HCT116 (cell line): ENCODE measurements around the gene MTREX. TPM values are rescaled to one million over a fixed set of nuclear protein-coding genes. Genes with fewer than 3 reads are reported as not detected.

Experiments
- ATAC-seq: fragments of 200-7000 bp; cut with Tn5 transposase; 2 replicates; pipeline ENCODE4 v1.9.1; 2020; ENCODE audit warnings: mild to moderate bottlenecking, moderate library complexity
- BruUV-seq: library from RNA; stranded (reverse); fragments of 400-500 nt; replicated peaks from 2 replicates; lab custom pipeline; 2021; lab: Mats Ljungman, UMichigan
- CTCF ChIA-PET: fragments of 300-600 bp; sonication (Branson Sonifier 250); formaldehyde crosslinking; loops from one replicate; lab custom pipeline; 2021; ENCODE audit warnings: antibody characterized with exemption; lab: Charles Lee
- POLR2A ChIA-PET: fragments of 300-600, 350-600 bp; sonication (Branson Sonifier 250); formaldehyde crosslinking; loops from one replicate; lab custom pipeline; 2021; ENCODE audit warnings: antibody characterized with exemption; lab: Charles Lee
- RAD21 ChIA-PET, 2 experiments: fragments of 300-600 bp; sonication (Branson Sonifier 250); formaldehyde crosslinking; loops; one replicate each; lab custom pipeline; 2023; ENCODE audit warnings: low total read pairs in 2 of 2; ENCODE audit not compliant: uncharacterized antibody in 2 of 2, unreplicated experiment in 2 of 2, low non-redundant PET in 1 of 2; lab: Charles Lee
- DNase-seq: peaks from one replicate; pipeline ENCODE4 v3.0.0-alpha.2; 2010; ENCODE audit warnings: low read depth, low spot score
- H2AFZ ChIP-seq: fragments of 200-600 bp; shearing (Covaris generic), sonication (generic); 2 replicates; pipeline ENCODE4 v1.6.1; 2017; ENCODE audit warnings: low read depth, mixed run types, mixed read lengths, antibody characterized with exemption, low read length; ENCODE audit not compliant: poor library complexity, severe bottlenecking
- H3K27ac ChIP-seq: 2 replicates; pipeline ENCODE4 v1.5.1; 2012; ENCODE audit warnings: low read depth, low read length
- H3K27me3 ChIP-seq: fragments of 200-600 bp; sonication (generic); 2 replicates; pipeline ENCODE4 v1.6.1; 2016; ENCODE audit warnings: mixed run types, low read length, mixed read lengths; ENCODE audit not compliant: insufficient read depth
- H3K36me3 ChIP-seq, 2 experiments: fragments of 200-500 bp in 1 of 2; fragments of 200-600 bp in 1 of 2; sonication (Bioruptor generic) in 1 of 2; sonication (generic) in 1 of 2; 2 replicates each; pipeline versions ENCODE4 v1.5.1 to v1.6.1; 2014 to 2016; ENCODE audit warnings: low read length in 2 of 2, inconsistent platforms in 1 of 2, mixed read lengths in 1 of 2, mixed run types in 1 of 2; ENCODE audit not compliant: insufficient read depth in 2 of 2, control insufficient read depth in 1 of 2
- H3K4me1 ChIP-seq, 2 experiments: fragments of 200-600 bp in 1 of 2; sonication (generic) in 1 of 2; 2 replicates each; pipeline versions ENCODE4 v1.5.1 to v1.6.1; 2012 to 2017; ENCODE audit warnings: low read length in 2 of 2, inconsistent platforms in 1 of 2, mild to moderate bottlenecking in 1 of 2, mixed read lengths in 1 of 2, mixed run types in 1 of 2, moderate library complexity in 1 of 2; ENCODE audit not compliant: insufficient read depth in 2 of 2, control insufficient read depth in 1 of 2
- H3K4me2 ChIP-seq: fragments of 200-600 bp; sonication (generic); 2 replicates; pipeline ENCODE4 v1.6.1; 2017; ENCODE audit warnings: mixed run types, low read length, mixed read lengths
- H3K4me3 ChIP-seq, 2 experiments: fragments of 200-600 bp in 1 of 2; sonication (generic) in 1 of 2; replicated peaks in 1 of 2; 2 replicates each; pipeline ENCODE4 v1.5.1; 2011 to 2016; ENCODE audit warnings: low read length in 2 of 2, control low read depth in 1 of 2, low read depth in 1 of 2, mild to moderate bottlenecking in 1 of 2, mixed read lengths in 1 of 2, mixed run types in 1 of 2
- H3K79me2 ChIP-seq: fragments of 200-600 bp; sonication (generic); 2 replicates; pipeline ENCODE4 v1.6.1; 2017; ENCODE audit warnings: mild to moderate bottlenecking, mixed run types, low read length, moderate library complexity, mixed read lengths; ENCODE audit not compliant: insufficient read depth
- H3K9ac ChIP-seq: fragments of 200-600 bp; sonication (generic); 2 replicates; pipeline ENCODE4 v1.6.1; 2016; ENCODE audit warnings: low read length, mixed read lengths
- H3K9me2 ChIP-seq: fragments of 200-600 bp; sonication (generic), shearing (Covaris generic); 2 replicates; pipeline ENCODE4 v1.6.1; 2017; ENCODE audit warnings: mixed run types, mild to moderate bottlenecking, moderate library complexity; ENCODE audit not compliant: insufficient read depth
- H3K9me3 ChIP-seq, 2 experiments: fragments of 200-500 bp in 1 of 2; fragments of 200-600 bp in 1 of 2; sonication (Bioruptor generic) in 1 of 2; sonication (generic) in 1 of 2; 2 replicates each; pipeline ENCODE4 v1.6.1; 2014 to 2017; ENCODE audit warnings: low read length in 2 of 2, mixed read lengths in 2 of 2, inconsistent platforms in 1 of 2, low read depth in 1 of 2, mild to moderate bottlenecking in 1 of 2, mixed run types in 1 of 2, moderate library complexity in 1 of 2; ENCODE audit not compliant: control insufficient read depth in 1 of 2, insufficient read depth in 1 of 2
- H4K20me1 ChIP-seq: fragments of 200-600 bp; sonication (generic), shearing (Covaris generic); 2 replicates; pipeline ENCODE4 v1.6.1; 2017; ENCODE audit warnings: mixed run types, mild to moderate bottlenecking, moderate library complexity; ENCODE audit not compliant: insufficient read depth
- CEBPB ChIP-seq: IDR thresholded peaks from 2 replicates; pipeline ENCODE4 v1.6.1; 2012; ENCODE audit warnings: low read depth
- EGR1 ChIP-seq: IDR thresholded peaks from 2 replicates; pipeline ENCODE4 v1.6.1; 2012; ENCODE audit warnings: low read depth
- ELF1 ChIP-seq: IDR thresholded peaks from 2 replicates; pipeline ENCODE4 v1.6.1; 2012; ENCODE audit warnings: low read depth, borderline replicate concordance
- EZH2 ChIP-seq: fragments of 200-600 bp; sonication (generic); IDR thresholded peaks from 2 replicates; pipeline ENCODE4 v1.6.1; 2017; ENCODE audit warnings: antibody characterized with exemption, mixed run types
- FOSL1 ChIP-seq: IDR thresholded peaks from 2 replicates; pipeline ENCODE4 v1.6.1; 2012; ENCODE audit warnings: low read depth
- JUND ChIP-seq: IDR thresholded peaks from 2 replicates; pipeline ENCODE4 v1.6.1; 2012
- MAX ChIP-seq: IDR thresholded peaks from 2 replicates; pipeline ENCODE4 v1.6.1; 2012
- POLR2AphosphoS5 ChIP-seq: IDR thresholded peaks from 2 replicates; pipeline ENCODE4 v1.6.1; 2011; ENCODE audit warnings: mild to moderate bottlenecking, low read depth, low read length, moderate library complexity
- SIN3A ChIP-seq: IDR thresholded peaks from 2 replicates; pipeline ENCODE4 v1.6.1; 2012; ENCODE audit warnings: low read depth
- SP1 ChIP-seq: IDR thresholded peaks from 2 replicates; pipeline ENCODE4 v1.6.1; 2012; ENCODE audit warnings: low read depth
- TCF7L2 ChIP-seq: IDR thresholded peaks from 2 replicates; pipeline ENCODE4 v1.7.0; 2011; ENCODE audit warnings: borderline replicate concordance, inconsistent platforms; ENCODE audit not compliant: insufficient read depth, insufficient read length; ENCODE audit errors: extremely low read depth
- ZBTB33 ChIP-seq: IDR thresholded peaks from 2 replicates; pipeline ENCODE4 v1.6.1; 2011; ENCODE audit warnings: mild to moderate bottlenecking, low read length, moderate library complexity; ENCODE audit not compliant: insufficient replicate concordance; ENCODE audit errors: extremely low read depth
- intact Hi-C: fragments of 100-400 bp; cut with micrococcal nuclease; formaldehyde crosslinking; loops from 2 replicates; pipeline ENCODE4 v1.10.0; 2022
- total RNA-seq: library from RNA; stranded (reverse); gene quantifications from one replicate; pipeline ENCODE4 v1.2.1, GENCODE V29; 2021; ENCODE audit not compliant: unreplicated experiment
- TF ChIP-seq, protein P1 (sequence below): IDR thresholded peaks from 2 replicates; pipeline ENCODE4 v1.6.1; 2012; ENCODE audit warnings: low read depth

Gene MTREX
- total RNA-seq, 1 experiment from 2014 or later = 101 TPM

- peaks cover 6% of the 10 kb centered on the region for H3K79me2 ChIP-seq
- no peaks in the 10 kb centered on the region for H3K4me1 ChIP-seq
- peaks cover 4 to 28% of the 10 kb centered on the region in 2 experiments for H3K36me3 ChIP-seq
- no peaks in the 10 kb centered on the region for H3K27me3 ChIP-seq
- H4K20me1 ChIP-seq = no peaks in the 10 kb centered on the region
- ATAC-seq (no peak), DNase-seq (no peak)
- no peaks in the 10 kb centered on the region for H3K9me2 ChIP-seq
- POLR2A ChIA-PET = no interaction called here
- no peak overlapping the region for H3K4me3 ChIP-seq
- no peak overlapping the region for H3K9ac ChIP-seq
- H3K9me3 ChIP-seq = peaks cover 0 to 4% of the 10 kb centered on the region in 2 experiments; a peak in 1 of 4 replicates
- no peak overlapping the region for H3K4me2 ChIP-seq
- no TSS peak for BruUV-seq
- no peak overlapping the region for H3K27ac ChIP-seq
- CTCF ChIA-PET = no interaction called here
- RAD21 ChIA-PET = no interaction called here
- no peak overlapping the region for H2AFZ ChIP-seq
- TF ChIP-seq EGR1 = no peak
- no peak for TF ChIP-seq POLR2AphosphoS5
- no peak for TF ChIP-seq TCF7L2
- no peak for TF ChIP-seq JUND
- no peak for TF ChIP-seq EZH2
- no peak for TF ChIP-seq SIN3A
- TF ChIP-seq SP1 = no peak
- no peak for TF ChIP-seq ELF1
- TF ChIP-seq, protein P1, sequence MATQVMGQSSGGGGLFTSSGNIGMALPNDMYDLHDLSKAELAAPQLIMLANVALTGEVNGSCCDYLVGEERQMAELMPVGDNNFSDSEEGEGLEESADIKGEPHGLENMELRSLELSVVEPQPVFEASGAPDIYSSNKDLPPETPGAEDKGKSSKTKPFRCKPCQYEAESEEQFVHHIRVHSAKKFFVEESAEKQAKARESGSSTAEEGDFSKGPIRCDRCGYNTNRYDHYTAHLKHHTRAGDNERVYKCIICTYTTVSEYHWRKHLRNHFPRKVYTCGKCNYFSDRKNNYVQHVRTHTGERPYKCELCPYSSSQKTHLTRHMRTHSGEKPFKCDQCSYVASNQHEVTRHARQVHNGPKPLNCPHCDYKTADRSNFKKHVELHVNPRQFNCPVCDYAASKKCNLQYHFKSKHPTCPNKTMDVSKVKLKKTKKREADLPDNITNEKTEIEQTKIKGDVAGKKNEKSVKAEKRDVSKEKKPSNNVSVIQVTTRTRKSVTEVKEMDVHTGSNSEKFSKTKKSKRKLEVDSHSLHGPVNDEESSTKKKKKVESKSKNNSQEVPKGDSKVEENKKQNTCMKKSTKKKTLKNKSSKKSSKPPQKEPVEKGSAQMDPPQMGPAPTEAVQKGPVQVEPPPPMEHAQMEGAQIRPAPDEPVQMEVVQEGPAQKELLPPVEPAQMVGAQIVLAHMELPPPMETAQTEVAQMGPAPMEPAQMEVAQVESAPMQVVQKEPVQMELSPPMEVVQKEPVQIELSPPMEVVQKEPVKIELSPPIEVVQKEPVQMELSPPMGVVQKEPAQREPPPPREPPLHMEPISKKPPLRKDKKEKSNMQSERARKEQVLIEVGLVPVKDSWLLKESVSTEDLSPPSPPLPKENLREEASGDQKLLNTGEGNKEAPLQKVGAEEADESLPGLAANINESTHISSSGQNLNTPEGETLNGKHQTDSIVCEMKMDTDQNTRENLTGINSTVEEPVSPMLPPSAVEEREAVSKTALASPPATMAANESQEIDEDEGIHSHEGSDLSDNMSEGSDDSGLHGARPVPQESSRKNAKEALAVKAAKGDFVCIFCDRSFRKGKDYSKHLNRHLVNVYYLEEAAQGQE = no peak
- TF ChIP-seq FOSL1 = no peak
- no peak for TF ChIP-seq MAX
- no peak for TF ChIP-seq CEBPB
- TF ChIP-seq ZBTB33 = no peak
- intact Hi-C loops = no loop called here
These were observed 64.5 kb downstream of the MTREX start for GRCh38 chr5:55372130-55372925.
